K562 (cell line): Measurements from ENCODE around the gene GPR152. TPM values are rescaled to one million over a fixed set of nuclear protein-coding genes. Genes with fewer than 3 reads are reported as not detected.
A peak's percentile ranks its signal among the peaks of the same experiment; 100 is the strongest.

Experiments used
- ATAC-seq: fragments of 200-7000 bp; cut with Tn5 transposase; 3 replicates; pipeline ENCODE4 v1.9.1; 2020; ENCODE audit warnings: moderate library complexity
- BruUV-seq: library from RNA; stranded (reverse); fragments of 400-500 nt; replicated peaks from 2 replicates; lab custom pipeline; 2021; lab: Mats Ljungman, UMichigan
- CTCF ChIA-PET: fragments of 300-600 bp; formaldehyde crosslinking; extraction: SDS; loops from one replicate; lab custom pipeline; 2021; ENCODE audit warnings: low intra/inter-chr PET ratio; lab: Yijun Ruan, JAX
- POLR2A ChIA-PET: fragments of 300-600, 350-650 bp; sonication (Branson Sonifier 250); formaldehyde crosslinking; extraction: SDS; loops from one replicate; lab custom pipeline; 2021; ENCODE audit warnings: antibody characterized with exemption, inconsistent platforms; lab: Yijun Ruan, JAX
- DNase-seq, 4 experiments: peaks; one replicate each; pipeline versions ENCODE4 v3.0.0 to v3.0.0-alpha.2; 2011 to 2018; ENCODE audit warnings: low spot score in 3 of 4, mixed read lengths in 3 of 4; ENCODE audit errors: extremely low read depth in 1 of 4
- FAIRE-seq: peaks from 2 replicates; lab custom pipeline; 2011; peaks lifted over from hg19 to GRCh38; lab: Jason Lieb, UNC
- H2AFZ ChIP-seq: 2 replicates; pipeline ENCODE4 v1.6.0; 2011; ENCODE audit warnings: low read depth, low read length, control low read depth, inconsistent platforms
- H3K27ac ChIP-seq: fragments of 200-600 bp; 3 replicates; pipeline ENCODE4 v1.8.0; 2011; ENCODE audit warnings: low read depth, mild to moderate bottlenecking, control low read depth, inconsistent platforms, low read length, moderate library complexity, mixed read lengths; ENCODE audit errors: extremely low read depth
- H3K27me3 ChIP-seq, 2 experiments: fragments of 300-600 bp in 1 of 2; 2 replicates in 1 of 2; 3 replicates in 1 of 2; pipeline versions ENCODE4 v1.6.0 to v1.8.0; 2011; ENCODE audit warnings: inconsistent platforms in 2 of 2, low read length in 2 of 2, mild to moderate bottlenecking in 1 of 2, mixed read lengths in 1 of 2, moderate library complexity in 1 of 2; ENCODE audit not compliant: control insufficient read depth in 2 of 2, insufficient read depth in 2 of 2
- H3K36me3 ChIP-seq: fragments of 300-600 bp; 3 replicates; pipeline ENCODE4 v1.8.0; 2011; ENCODE audit warnings: mild to moderate bottlenecking, low read length, inconsistent platforms; ENCODE audit not compliant: control insufficient read depth, insufficient read depth
- H3K4me1 ChIP-seq, 2 experiments: fragments of 200-600 bp in 1 of 2; replicated peaks in 1 of 2; 2 replicates in 1 of 2; 3 replicates in 1 of 2; pipeline versions ENCODE4 v1.5.1 to v1.8.0; 2011; ENCODE audit warnings: inconsistent platforms in 2 of 2, low read length in 2 of 2, mild to moderate bottlenecking in 1 of 2, mixed read lengths in 1 of 2, moderate library complexity in 1 of 2; ENCODE audit not compliant: control insufficient read depth in 2 of 2, insufficient read depth in 2 of 2
- H3K4me2 ChIP-seq: 2 replicates; pipeline ENCODE4 v1.6.1; 2011; ENCODE audit warnings: low read length, control low read depth, inconsistent platforms, mixed read lengths; ENCODE audit not compliant: insufficient read depth
- H3K4me3 ChIP-seq: fragments of 200-600 bp; sonication (generic), shearing (Covaris generic); 2 replicates; pipeline ENCODE4 v1.5.1; 2016; ENCODE audit warnings: control low read depth, inconsistent platforms
- H3K79me2 ChIP-seq: fragments of 200-600 bp; 3 replicates; pipeline ENCODE4 v1.8.0; 2011; ENCODE audit warnings: low read length, inconsistent platforms; ENCODE audit not compliant: control insufficient read depth, insufficient read depth
- H3K9ac ChIP-seq, 2 experiments: 2 replicates each; pipeline versions ENCODE4 v1.6.0 to v1.6.1; 2011; ENCODE audit warnings: low read depth in 2 of 2, low read length in 2 of 2, control low read depth in 1 of 2, inconsistent platforms in 1 of 2, mild to moderate bottlenecking in 1 of 2, mixed read lengths in 1 of 2; ENCODE audit not compliant: insufficient read depth in 1 of 2
- H3K9me1 ChIP-seq: one replicate; pipeline ENCODE4 v1.6.0; 2011; ENCODE audit warnings: inconsistent platforms, mild to moderate bottlenecking, low read length, moderate library complexity; ENCODE audit not compliant: control insufficient read depth, insufficient read depth
- H3K9me3 ChIP-seq: replicated peaks from 2 replicates; pipeline ENCODE4 v1.5.1; 2011; ENCODE audit warnings: low read depth, low read length, inconsistent platforms; ENCODE audit not compliant: control insufficient read depth, insufficient read depth
- H4K20me1 ChIP-seq: replicated peaks from 2 replicates; pipeline ENCODE4 v1.6.1; 2011; ENCODE audit warnings: low read length, inconsistent platforms, mixed read lengths; ENCODE audit not compliant: control insufficient read depth, insufficient read depth
- CEBPG ChIP-seq, 3 experiments: fragments of 200-800 bp in 1 of 3; sonication (Bioruptor generic) in 1 of 3; sonication (generic) in 1 of 3; formaldehyde crosslinking in 1 of 3; IDR thresholded peaks in 2 of 3; conservative IDR thresholded peaks in 1 of 3; 2 replicates each; pipeline versions ENCODE4 v1.6.1 to v1.8.0; 2016 to 2022; ENCODE audit warnings: missing compliant biosample characterization in 2 of 3, missing genetic modification characterization in 2 of 3, mild to moderate bottlenecking in 1 of 3, missing genetic modification reagents in 1 of 3
- ELK3 ChIP-seq: fragments of 450-650 bp; formaldehyde crosslinking; IDR thresholded peaks from 2 replicates; pipeline ENCODE4 v1.4.0; 2020; ENCODE audit warnings: mild to moderate bottlenecking
- KLF13 ChIP-seq: fragments of 450-650 bp; IDR thresholded peaks from 2 replicates; pipeline ENCODE4 v1.6.1; 2016; ENCODE audit warnings: missing genetic modification characterization, low read depth, mild to moderate bottlenecking, missing compliant biosample characterization, moderate library complexity, borderline replicate concordance
- L3MBTL2 ChIP-seq: fragments of 450-650 bp; IDR thresholded peaks from 2 replicates; pipeline ENCODE4 v1.6.1; 2016; ENCODE audit warnings: mild to moderate bottlenecking, moderate library complexity
- MTF1 ChIP-seq: fragments of 250-450 bp; sonication (Bioruptor Pico); IDR thresholded peaks from 2 replicates; pipeline ENCODE4 v1.9.0; 2021; ENCODE audit warnings: moderate library complexity, mild to moderate bottlenecking, inconsistent platforms, borderline replicate concordance
- NFXL1 ChIP-seq: fragments of 450-650 bp; formaldehyde crosslinking; IDR thresholded peaks from 2 replicates; pipeline ENCODE4 v1.4.0; 2021; ENCODE audit warnings: mild to moderate bottlenecking
- ZNF586 ChIP-seq: fragments of 450-650 bp; formaldehyde crosslinking; conservative IDR thresholded peaks from 2 replicates; pipeline ENCODE4 v1.4.0; 2020; ENCODE audit warnings: mild to moderate bottlenecking, moderate library complexity
- WGBS: fragments of 100-300 bp; shearing (Covaris generic); methylation state at CpG from one replicate; pipeline ENCODE4 v1.1.6; 2016; ENCODE audit warnings: low coverage, mixed read lengths; ENCODE audit not compliant: insufficient coverage; ENCODE audit errors: missing lambda C conversion rate; 5-methylcytosine and 5-hydroxymethylcytosine counted together
- in situ Hi-C: fragments of 300-500 bp; cut with MboI; formaldehyde crosslinking; loops from 4 replicates; pipeline ENCODE4 v1.15.0; 2018; ENCODE audit warnings: inconsistent platforms, mixed read lengths
- intact Hi-C: fragments of 100-400 bp; cut with micrococcal nuclease; formaldehyde crosslinking; loops from 2 replicates; pipeline ENCODE4 v1.14.2; 2022
- polyA plus RNA-seq, 8 experiments: library from polyadenylated mRNA; depleted of rRNA in 4 of 8; stranded (reverse) in 5 of 8; unstranded in 3 of 8; fragments of >200 nt; fragmentation: Nextera tagmentation in 2 of 8; fragmentation: Illumina TruSeq in 1 of 8; extraction: Ambion mirVana in 2 of 8; extraction: Trizol in 1 of 8; gene quantifications; 2 replicates each; pipeline versions ENCODE4 v1.2.1 to v1.2.3, GENCODE V29; 2011 to 2014; ENCODE audit warnings: inconsistent platforms in 1 of 8, missing spikeins in 1 of 8
- total RNA-seq, 7 experiments: library from RNA; depleted of rRNA in 6 of 7; stranded (reverse); fragments of >200 nt in 6 of 7; fragmentation: Illumina TruSeq in 2 of 7; extraction: Trizol in 2 of 7; gene quantifications; 2 replicates each; pipeline versions ENCODE4 v1.2.1 to v1.2.3, GENCODE V29; 2011 to 2021; ENCODE audit warnings: low replicate concordance in 1 of 7
- TF ChIP-seq, protein P1 (sequence below): sonication (generic); IDR thresholded peaks from 2 replicates; pipeline ENCODE4 v1.6.1; 2016

The GPR152 gene
- total and polyA plus RNA-seq, 9 of the 15 experiments (the other 6 are each of a cell fraction or from before 2014, with no cell fraction given), result not detected

DNA sequence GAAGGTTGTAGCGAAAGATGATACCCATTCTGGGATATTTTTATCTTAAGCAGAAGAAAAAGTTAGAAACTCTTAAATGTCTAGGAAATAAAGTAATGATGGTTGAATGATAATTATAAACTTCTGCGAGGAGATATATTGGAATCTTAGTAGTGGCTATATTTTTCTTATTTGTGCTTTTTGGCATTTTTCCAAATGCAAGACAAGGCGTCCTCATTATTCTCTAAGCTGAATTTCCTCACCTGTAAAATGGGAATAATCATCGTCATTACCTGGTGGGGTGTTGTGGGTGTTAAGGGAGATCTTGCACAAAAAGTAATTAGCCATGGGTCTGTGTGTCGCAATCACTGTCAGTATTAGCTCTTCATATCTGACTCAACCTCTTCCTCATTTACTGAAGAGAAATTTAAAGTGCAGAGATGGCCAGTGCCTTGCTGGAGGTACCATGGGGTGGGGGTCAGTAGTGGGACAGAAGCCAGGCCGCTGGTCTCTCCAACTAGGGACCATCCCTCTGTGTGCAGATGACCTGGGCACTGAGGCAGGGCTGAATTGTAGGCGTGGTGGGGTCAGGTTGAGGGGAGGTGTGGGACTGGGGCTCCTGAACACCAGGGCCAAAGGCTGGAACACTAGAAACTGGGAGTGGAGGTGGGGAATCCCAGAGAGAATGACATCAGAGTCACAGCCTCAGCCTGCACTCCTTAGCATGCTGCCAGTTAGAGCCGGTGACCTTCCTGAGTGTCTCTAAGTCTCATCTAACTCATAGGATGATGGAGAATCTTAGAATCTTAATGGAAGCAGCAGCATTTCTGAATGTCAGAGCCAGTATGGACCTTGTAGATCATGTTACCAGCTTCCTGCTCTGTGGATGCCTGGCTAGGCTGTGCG is 48.5 kb upstream of the GPR152 start (continued):
- TF ChIP-seq CEBPG (CRISPR knock-in tag; IDR thresholded peaks at IDR 0.05), result peak; percentile 72
- peak; percentile 66 to 84 for TF ChIP-seq CEBPG (tag; conservative IDR thresholded peaks at IDR 0.05 in 1 of 2, IDR thresholded peaks at IDR 0.05 in 1 of 2)

GRCh38 chr11:67500484-67500821 is 47.9 kb upstream of the GPR152 start:
- Histone ChIP-seq H2AFZ (no peak overlapping the region), H3K27me3 (no peaks in the 10 kb centered on the region), H3K4me1 (peaks cover 5 to 64% of the 10 kb centered on the region in 2 experiments), H3K9me3 (no peaks in the 10 kb centered on the region), H3K4me3 (no peak overlapping the region), H3K27ac (no peak overlapping the region), H3K9ac (no peak overlapping the region), H3K36me3 (peaks cover 70% of the 10 kb centered on the region; the same call in 2 of the 3 replicates), H3K4me2 (no peak overlapping the region), H4K20me1 (no peaks in the 10 kb centered on the region), H3K79me2 (peaks cover 13% of the 10 kb centered on the region; the same call in 2 of the 3 replicates), H3K9me1 (peaks cover 6% of the 10 kb centered on the region)
- ChIA-PET CTCF (no interaction called here), POLR2A (interaction anchor here (1.7 kb wide), 1 partner anchor 8 kb away, joined by 5 read pairs; no protein-coding TSS in a partner anchor)
- 100% methylated on average over 1 of the region's 1 CpG for WGBS
- intact Hi-C loops (no loop called here), in situ Hi-C loops (no loop called here)
- DNase-seq (no peak), FAIRE-seq (no peak), ATAC-seq (no peak)
- no TSS peak for BruUV-seq
- TF ChIP-seq KLF13 (tag) (no peak), L3MBTL2 (no peak), MTF1 (CRISPR knock-in tag) (no peak), NFXL1 (CRISPR knock-in tag) (no peak), ZNF586 (no peak), ELK3 (CRISPR knock-in tag) (no peak)
- TF ChIP-seq, protein P1, sequence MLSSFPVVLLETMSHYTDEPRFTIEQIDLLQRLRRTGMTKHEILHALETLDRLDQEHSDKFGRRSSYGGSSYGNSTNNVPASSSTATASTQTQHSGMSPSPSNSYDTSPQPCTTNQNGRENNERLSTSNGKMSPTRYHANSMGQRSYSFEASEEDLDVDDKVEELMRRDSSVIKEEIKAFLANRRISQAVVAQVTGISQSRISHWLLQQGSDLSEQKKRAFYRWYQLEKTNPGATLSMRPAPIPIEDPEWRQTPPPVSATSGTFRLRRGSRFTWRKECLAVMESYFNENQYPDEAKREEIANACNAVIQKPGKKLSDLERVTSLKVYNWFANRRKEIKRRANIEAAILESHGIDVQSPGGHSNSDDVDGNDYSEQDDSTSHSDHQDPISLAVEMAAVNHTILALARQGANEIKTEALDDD, result no peak
